ENCODE results near the gene MYH10. TPM values are rescaled to one million over a fixed set of nuclear protein-coding genes. Genes with fewer than 3 reads are reported as not detected.

MYH10 gene
- total RNA-seq, 1 donor from 2014 or later: 83.3 TPM

GRCh38 chr17:8534498-8535188, 95.9 kb downstream of the MYH10 start:
- Histone ChIP-seq H3K4me3 (no peak overlapping the region), H3K36me3 (peaks cover 17% of the 10 kb centered on the region), H3K27ac (no peak overlapping the region), H3K27me3 (ENCODE audit: low read depth) (no peaks in the 10 kb centered on the region), H3K4me1 (no peaks in the 10 kb centered on the region), H3K9me3 (no peaks in the 10 kb centered on the region)
- no peak for ATAC-seq
- TF ChIP-seq CTCF (IDR thresholded peaks at IDR 0.05): no peak
- no peak for DNase-seq
- intact Hi-C loops (cut with DNase I): no loop called here

GRCh38 chr17:8532021-8532420, 98.5 kb downstream of the MYH10 start:
- no peaks in the 10 kb centered on the region for H3K9me3 ChIP-seq
- H3K4me1 ChIP-seq: no peaks in the 10 kb centered on the region
- no peak for DNase-seq
- H3K27me3 ChIP-seq (ENCODE audit: low read depth): no peaks in the 10 kb centered on the region
- H3K36me3 ChIP-seq: peaks cover 12% of the 10 kb centered on the region
- peak; percentile 45 to 81 for ATAC-seq
- TF ChIP-seq CTCF (IDR thresholded peaks at IDR 0.05): no peak
- H3K4me3 ChIP-seq: no peak overlapping the region
- no peak overlapping the region for H3K27ac ChIP-seq
- intact Hi-C loops (cut with DNase I): no loop called here

- no peak for TF ChIP-seq CTCF (IDR thresholded peaks at IDR 0.05)
- intact Hi-C loops (cut with DNase I): no loop called here
- DNase-seq: no peak
- H3K27ac ChIP-seq: no peak overlapping the region
- no peak for ATAC-seq
- H3K9me3 ChIP-seq: no peaks in the 10 kb centered on the region
- H3K27me3 ChIP-seq (ENCODE audit: low read depth): no peaks in the 10 kb centered on the region
- H3K36me3 ChIP-seq: peaks cover 41% of the 10 kb centered on the region
- no peaks in the 10 kb centered on the region for H3K4me1 ChIP-seq
- no peak overlapping the region for H3K4me3 ChIP-seq
Measured at GRCh38 chr17:8522577-8522976, 107.9 kb downstream of the MYH10 start.

GRCh38 chr17:8520981-8521380, 109.5 kb downstream of the MYH10 start:
- H3K4me1 ChIP-seq: no peaks in the 10 kb centered on the region
- H3K27ac ChIP-seq: no peak overlapping the region
- no peaks in the 10 kb centered on the region for H3K9me3 ChIP-seq
- intact Hi-C loops (cut with DNase I): no loop called here
- H3K4me3 ChIP-seq: no peak overlapping the region
- no peak for TF ChIP-seq CTCF (IDR thresholded peaks at IDR 0.05)
- ATAC-seq (no peak), DNase-seq (no peak)
- no peaks in the 10 kb centered on the region for H3K27me3 ChIP-seq (ENCODE audit: low read depth)
- peaks cover 51% of the 10 kb centered on the region for H3K36me3 ChIP-seq

GRCh38 chr17:8518850-8519249, 111.7 kb downstream of the MYH10 start:
- ATAC-seq (no peak), DNase-seq (no peak)
- no peaks in the 10 kb centered on the region for H3K9me3 ChIP-seq
- no peaks in the 10 kb centered on the region for H3K27me3 ChIP-seq (ENCODE audit: low read depth)
- H3K4me3 ChIP-seq: no peak overlapping the region
- peaks cover 62% of the 10 kb centered on the region for H3K36me3 ChIP-seq
- H3K4me1 ChIP-seq: no peaks in the 10 kb centered on the region
- intact Hi-C loops (cut with DNase I): no loop called here
- TF ChIP-seq CTCF (IDR thresholded peaks at IDR 0.05): no peak
- no peak overlapping the region for H3K27ac ChIP-seq

Data from lower lobe of right lung (tissue), 2 donors.